Liver (tissue), 9 donors: ENCODE data around the gene TRAPPC12. TPM values are rescaled to one million over a fixed set of nuclear protein-coding genes. Genes with fewer than 3 reads are reported as not detected.
"Not testable (repeated sequence)": the region's sequence is repeated elsewhere in the genome, so short reads cannot be mapped to it uniquely, and the experiment has no call there.

Experiments
- DNase-seq: peaks from one replicate; pipeline ENCODE4 v3.0.0-alpha.2; 2017; ENCODE audit warnings: low spot score
- H3K27ac ChIP-seq, 2 donors: one replicate each; pipeline ENCODE4 v1.7.0; 2013; ENCODE audit warnings: inconsistent platforms in 2 of 2, low read length in 2 of 2, control low read depth in 1 of 2, low read depth in 1 of 2, mild to moderate bottlenecking in 1 of 2
- H3K27me3 ChIP-seq, 4 donors: one replicate each; pipeline versions ENCODE4 v1.6.1 to v1.7.0; 2013; ENCODE audit warnings: low read length in 3 of 4, inconsistent platforms in 1 of 4, mild to moderate bottlenecking in 1 of 4, moderate library complexity in 1 of 4; ENCODE audit not compliant: control insufficient read depth in 4 of 4, insufficient read depth in 4 of 4
- H3K36me3 ChIP-seq, 4 donors: one replicate each; pipeline versions ENCODE4 v1.6.1 to v1.7.0; 2013; ENCODE audit warnings: low read length in 3 of 4, mild to moderate bottlenecking in 3 of 4, low read depth in 1 of 4, moderate library complexity in 1 of 4; ENCODE audit not compliant: control insufficient read depth in 4 of 4, insufficient read depth in 3 of 4
- H3K4me1 ChIP-seq, 4 donors: one replicate each; pipeline versions ENCODE4 v1.6.1 to v1.7.0; 2013; ENCODE audit warnings: low read length in 3 of 4, mild to moderate bottlenecking in 3 of 4, moderate library complexity in 1 of 4; ENCODE audit not compliant: control insufficient read depth in 4 of 4, insufficient read depth in 4 of 4
- H3K4me3 ChIP-seq, 3 donors: one replicate each; pipeline versions ENCODE4 v1.6.1 to v1.7.0; 2013; ENCODE audit warnings: low read length in 3 of 3, control low read depth in 1 of 3, low read depth in 1 of 3, mild to moderate bottlenecking in 1 of 3
- H3K9ac ChIP-seq, 2 donors: one replicate each; pipeline ENCODE4 v1.7.0; 2013; ENCODE audit warnings: low read length in 2 of 2, mild to moderate bottlenecking in 2 of 2, moderate library complexity in 2 of 2, control low read depth in 1 of 2, low read depth in 1 of 2
- H3K9me3 ChIP-seq, 4 donors: one replicate each; pipeline versions ENCODE4 v1.6.1 to v1.7.0; 2013; ENCODE audit warnings: low read length in 3 of 4; ENCODE audit not compliant: control insufficient read depth in 4 of 4
- EGR1 ChIP-seq, 2 donors: IDR thresholded peaks; 2 replicates each; pipeline ENCODE4 v1.6.1; 2016 to 2018; ENCODE audit warnings: antibody characterized with exemption in 2 of 2, low read depth in 2 of 2
- FOXA1 ChIP-seq: IDR thresholded peaks from 2 replicates; pipeline ENCODE4 v1.6.1; 2016; ENCODE audit warnings: antibody characterized with exemption
- HNF4G ChIP-seq: IDR thresholded peaks from 2 replicates; pipeline ENCODE4 v1.6.1; 2016; ENCODE audit warnings: antibody characterized with exemption
- JUND ChIP-seq, 2 donors: IDR thresholded peaks; 2 replicates each; pipeline ENCODE4 v1.6.1; 2016; ENCODE audit warnings: antibody characterized with exemption in 2 of 2
- NR2F2 ChIP-seq: IDR thresholded peaks from 2 replicates; pipeline ENCODE4 v1.6.1; 2016; ENCODE audit warnings: antibody characterized with exemption
- RAD21 ChIP-seq, 2 donors: IDR thresholded peaks; 2 replicates each; pipeline ENCODE4 v1.6.1; 2016; ENCODE audit warnings: antibody characterized with exemption in 2 of 2, mild to moderate bottlenecking in 2 of 2
- REST ChIP-seq: IDR thresholded peaks from 2 replicates; pipeline ENCODE4 v1.6.1; 2016; ENCODE audit warnings: antibody characterized with exemption, mild to moderate bottlenecking
- RXRA ChIP-seq, 2 donors: IDR thresholded peaks; 2 replicates each; pipeline ENCODE4 v1.6.1; 2017 to 2018; ENCODE audit warnings: antibody characterized with exemption in 2 of 2, mild to moderate bottlenecking in 1 of 2
- TAF1 ChIP-seq: conservative IDR thresholded peaks from 2 replicates; pipeline ENCODE4 v1.6.1; 2016; ENCODE audit warnings: antibody characterized with exemption, mild to moderate bottlenecking
- WGBS: extraction: QIAGEN DNeasy Blood & Tissue Kit; methylation state at CpG from one replicate; pipeline ENCODE4 v1.1.7; 2013; 5-methylcytosine and 5-hydroxymethylcytosine counted together
- polyA plus RNA-seq, 2 donors: library from polyadenylated mRNA; stranded (reverse) in 1 of 2; unstranded in 1 of 2; fragments of 200-250 nt in 1 of 2; fragments of >200 nt in 1 of 2; fragmentation: Nextera tagmentation in 1 of 2; extraction: Ambion mirVana in 1 of 2; gene quantifications; one replicate each; pipeline versions ENCODE4 v1.2.1 to v1.2.3, GENCODE V29; 2013 to 2015
- total RNA-seq, 2 donors: library from RNA; depleted of rRNA; stranded (reverse); fragments of >200 nt; gene quantifications; one replicate each; pipeline ENCODE4 v1.2.3, GENCODE V29; 2014
- TF ChIP-seq, protein P1 (sequence below): IDR thresholded peaks from 2 replicates; pipeline ENCODE4 v1.6.1; 2016; ENCODE audit warnings: antibody characterized with exemption
- TF ChIP-seq, protein P2 (sequence below): fragments of 150-350 bp; IDR thresholded peaks from 2 replicates; pipeline ENCODE4 v1.5.1; 2017; ENCODE audit warnings: improper control_type of control experiment, low read depth, low read length; ENCODE audit not compliant: missing input control
- donor health status: healthy.
- donor health status: healthy.
- donor health status: healthy.
- donor health status: healthy.
- donor health status: healthy.

TRAPPC12 gene
- total and polyA plus RNA-seq, 4 donors = 30.2 to 60.9 (median 39.7) TPM

GRCh38 chr2:3355951-3356569, 23.4 kb upstream of the TRAPPC12 start:
- 90% methylated on average over 8 of the region's 8 CpGs for WGBS
- Histone ChIP-seq H3K9me3 (no peaks in the 10 kb centered on the region), H3K4me3 (no peak overlapping the region), H3K36me3 (peaks cover 0 to 5% (median 0%) of the 10 kb centered on the region in 4 donors), H3K4me1 (no peaks in the 10 kb centered on the region), H3K27ac (no peak overlapping the region), H3K9ac (no peak overlapping the region), H3K27me3 (no peaks in the 10 kb centered on the region)
- no peak for DNase-seq
- TF ChIP-seq HNF4G (no peak), EGR1 (IDR thresholded peaks at IDR 0.05; ENCODE audit: low read depth in 2 of 2) (no peak), NR2F2 (no peak), RAD21 (IDR thresholded peaks at IDR 0.05) (no peak), FOXA1 (no peak), TAF1 (no peak), RXRA (IDR thresholded peaks at IDR 0.05) (no peak)
- TF ChIP-seq, protein P1, sequence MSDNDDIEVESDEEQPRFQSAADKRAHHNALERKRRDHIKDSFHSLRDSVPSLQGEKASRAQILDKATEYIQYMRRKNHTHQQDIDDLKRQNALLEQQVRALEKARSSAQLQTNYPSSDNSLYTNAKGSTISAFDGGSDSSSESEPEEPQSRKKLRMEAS = no peak

GRCh38 chr2:3356799-3357198, 22.7 kb upstream of the TRAPPC12 start:
- H3K4me3 ChIP-seq = no peak overlapping the region
- no peak for DNase-seq
- TF ChIP-seq RXRA (IDR thresholded peaks at IDR 0.05) = no peak
- no peak for TF ChIP-seq FOXA1
- no peak for TF ChIP-seq JUND (IDR thresholded peaks at IDR 0.05)
- no peak for TF ChIP-seq REST
- TF ChIP-seq HNF4G = no peak
- TF ChIP-seq, protein P2, sequence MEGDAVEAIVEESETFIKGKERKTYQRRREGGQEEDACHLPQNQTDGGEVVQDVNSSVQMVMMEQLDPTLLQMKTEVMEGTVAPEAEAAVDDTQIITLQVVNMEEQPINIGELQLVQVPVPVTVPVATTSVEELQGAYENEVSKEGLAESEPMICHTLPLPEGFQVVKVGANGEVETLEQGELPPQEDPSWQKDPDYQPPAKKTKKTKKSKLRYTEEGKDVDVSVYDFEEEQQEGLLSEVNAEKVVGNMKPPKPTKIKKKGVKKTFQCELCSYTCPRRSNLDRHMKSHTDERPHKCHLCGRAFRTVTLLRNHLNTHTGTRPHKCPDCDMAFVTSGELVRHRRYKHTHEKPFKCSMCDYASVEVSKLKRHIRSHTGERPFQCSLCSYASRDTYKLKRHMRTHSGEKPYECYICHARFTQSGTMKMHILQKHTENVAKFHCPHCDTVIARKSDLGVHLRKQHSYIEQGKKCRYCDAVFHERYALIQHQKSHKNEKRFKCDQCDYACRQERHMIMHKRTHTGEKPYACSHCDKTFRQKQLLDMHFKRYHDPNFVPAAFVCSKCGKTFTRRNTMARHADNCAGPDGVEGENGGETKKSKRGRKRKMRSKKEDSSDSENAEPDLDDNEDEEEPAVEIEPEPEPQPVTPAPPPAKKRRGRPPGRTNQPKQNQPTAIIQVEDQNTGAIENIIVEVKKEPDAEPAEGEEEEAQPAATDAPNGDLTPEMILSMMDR = no peak
- H3K36me3 ChIP-seq = peaks cover 0 to 5% (median 0%) of the 10 kb centered on the region in 4 donors
- H3K9me3 ChIP-seq = no peaks in the 10 kb centered on the region
- no peaks in the 10 kb centered on the region for H3K27me3 ChIP-seq
- H3K27ac ChIP-seq = no peak overlapping the region
- H3K4me1 ChIP-seq = no peaks in the 10 kb centered on the region
- H3K9ac ChIP-seq = no peak overlapping the region
- WGBS = 75% methylated on average over 2 of the region's 2 CpGs

DNA sequence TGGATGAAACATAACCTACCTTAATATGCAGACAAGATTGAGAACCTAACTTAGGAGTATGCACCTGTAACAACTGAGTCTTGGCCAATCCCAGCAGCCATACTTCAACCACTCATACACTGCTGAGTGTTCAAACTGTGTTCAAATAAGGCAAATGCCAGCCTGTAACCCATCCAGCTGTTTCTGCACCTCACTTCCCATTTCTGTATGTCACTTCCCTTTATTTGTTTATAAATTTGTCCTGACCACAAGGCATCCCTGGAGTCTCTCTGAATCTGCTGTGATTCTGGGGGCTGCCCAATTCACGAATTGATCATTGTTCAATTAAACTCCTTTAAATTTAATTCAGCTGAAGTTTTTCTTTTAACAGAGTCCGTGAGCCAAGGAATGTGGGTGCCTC, 22.0 kb upstream of the TRAPPC12 start:
- DNase-seq = not testable (repeated sequence)
- WGBS = 89% methylated on average over 2 of the region's 2 CpGs

More for the DNA sequence above, 22.0 kb upstream of the TRAPPC12 start:
- H3K4me3 ChIP-seq, H3K36me3 ChIP-seq, H3K27ac ChIP-seq, H3K9me3 ChIP-seq, H3K4me1 ChIP-seq, H3K9ac ChIP-seq, H3K27me3 ChIP-seq: not testable (repeated sequence)
